ENCODE data around the gene MYH4. TPM values are rescaled to one million over a fixed set of nuclear protein-coding genes. Genes with fewer than 3 reads are reported as not detected.

Gene MYH4
- total RNA-seq, 1 experiment from 2014 or later: not detected

DNA sequence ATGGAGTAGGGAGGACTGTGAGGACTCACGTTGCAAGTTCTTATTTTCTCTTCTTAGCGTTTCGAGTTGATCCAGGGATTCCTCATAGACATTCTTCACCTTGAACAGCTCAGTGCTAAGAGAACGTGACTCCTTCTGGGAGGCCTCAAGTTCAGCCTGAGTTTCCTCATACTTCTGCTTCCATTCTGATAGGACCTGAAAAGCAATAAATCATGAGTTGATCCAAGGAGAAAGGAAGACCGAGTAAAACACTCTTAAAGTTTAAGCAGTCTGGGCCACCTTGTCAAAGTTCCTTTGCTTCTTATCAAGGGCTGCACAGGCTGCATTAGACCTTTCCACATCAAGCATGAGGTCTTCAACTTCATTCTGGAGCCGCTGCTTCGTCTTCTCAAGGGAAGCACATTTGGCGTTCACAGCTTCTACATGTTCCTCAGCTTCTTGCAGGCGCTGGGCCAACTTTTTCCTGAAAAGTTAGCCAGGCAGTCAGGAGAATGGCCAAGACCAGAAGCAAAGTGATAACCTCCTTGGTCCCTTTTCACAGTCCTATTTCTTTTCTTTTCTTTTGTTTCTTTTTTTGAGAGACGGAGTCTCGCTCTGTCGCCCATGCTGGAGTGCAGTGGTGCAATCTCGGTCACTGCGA, 72.7 kb downstream of the MYH4 start:
- Mint-ChIP-seq H3K4me1 (no peaks in the 10 kb centered on the region), H3K9me3 (no peaks in the 10 kb centered on the region), H3K27ac (no peak overlapping the region), H3K36me3 (no peaks in the 10 kb centered on the region), H3K4me3 (no peak overlapping the region), H3K27me3 (ENCODE audit: low read depth) (no peaks in the 10 kb centered on the region; the same call in 1 of the 2 replicates)
- ChIA-PET CTCF (no interaction called here), POLR2A (no interaction called here)
- TF ChIP-seq TEAD1 (CRISPR knock-in tag; IDR thresholded peaks at IDR 0.05): no peak
- no peak for TF ChIP-seq ARID4B (CRISPR knock-in tag; IDR thresholded peaks at IDR 0.05; ENCODE audit: borderline replicate concordance)
- TF ChIP-seq, protein P1, sequence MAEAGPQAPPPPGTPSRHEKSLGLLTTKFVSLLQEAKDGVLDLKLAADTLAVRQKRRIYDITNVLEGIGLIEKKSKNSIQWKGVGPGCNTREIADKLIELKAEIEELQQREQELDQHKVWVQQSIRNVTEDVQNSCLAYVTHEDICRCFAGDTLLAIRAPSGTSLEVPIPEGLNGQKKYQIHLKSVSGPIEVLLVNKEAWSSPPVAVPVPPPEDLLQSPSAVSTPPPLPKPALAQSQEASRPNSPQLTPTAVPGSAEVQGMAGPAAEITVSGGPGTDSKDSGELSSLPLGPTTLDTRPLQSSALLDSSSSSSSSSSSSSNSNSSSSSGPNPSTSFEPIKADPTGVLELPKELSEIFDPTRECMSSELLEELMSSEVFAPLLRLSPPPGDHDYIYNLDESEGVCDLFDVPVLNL (CRISPR knock-in tag; IDR thresholded peaks at IDR 0.05; ENCODE audit: borderline replicate concordance, low read depth): no peak
- no peak for TF ChIP-seq NR3C1 (CRISPR knock-in tag; conservative IDR thresholded peaks at IDR 0.05; ENCODE audit: low read depth)
- no peak for TF ChIP-seq SOX15 (CRISPR knock-in tag; IDR thresholded peaks at IDR 0.05)
- TF ChIP-seq NFATC4 (CRISPR knock-in tag; IDR thresholded peaks at IDR 0.05): no peak
- no peak for TF ChIP-seq NR2C2 (CRISPR knock-in tag; IDR thresholded peaks at IDR 0.05)
- no peak for TF ChIP-seq GABPB1 (CRISPR knock-in tag; IDR thresholded peaks at IDR 0.05)
- TF ChIP-seq, protein P2, sequence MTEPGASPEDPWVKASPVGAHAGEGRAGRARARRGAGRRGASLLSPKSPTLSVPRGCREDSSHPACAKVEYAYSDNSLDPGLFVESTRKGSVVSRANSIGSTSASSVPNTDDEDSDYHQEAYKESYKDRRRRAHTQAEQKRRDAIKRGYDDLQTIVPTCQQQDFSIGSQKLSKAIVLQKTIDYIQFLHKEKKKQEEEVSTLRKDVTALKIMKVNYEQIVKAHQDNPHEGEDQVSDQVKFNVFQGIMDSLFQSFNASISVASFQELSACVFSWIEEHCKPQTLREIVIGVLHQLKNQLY (CRISPR knock-in tag; IDR thresholded peaks at IDR 0.05): no peak
- TF ChIP-seq, protein P3, sequence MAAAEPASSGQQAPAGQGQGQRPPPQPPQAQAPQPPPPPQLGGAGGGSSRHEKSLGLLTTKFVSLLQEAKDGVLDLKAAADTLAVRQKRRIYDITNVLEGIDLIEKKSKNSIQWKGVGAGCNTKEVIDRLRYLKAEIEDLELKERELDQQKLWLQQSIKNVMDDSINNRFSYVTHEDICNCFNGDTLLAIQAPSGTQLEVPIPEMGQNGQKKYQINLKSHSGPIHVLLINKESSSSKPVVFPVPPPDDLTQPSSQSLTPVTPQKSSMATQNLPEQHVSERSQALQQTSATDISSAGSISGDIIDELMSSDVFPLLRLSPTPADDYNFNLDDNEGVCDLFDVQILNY (CRISPR knock-in tag; IDR thresholded peaks at IDR 0.05): no peak
- no peak for TF ChIP-seq ATF1 (CRISPR knock-in tag; IDR thresholded peaks at IDR 0.05)
- no peak for TF ChIP-seq EMX1 (CRISPR knock-in tag; IDR thresholded peaks at IDR 0.05)
- TF ChIP-seq, protein P4, sequence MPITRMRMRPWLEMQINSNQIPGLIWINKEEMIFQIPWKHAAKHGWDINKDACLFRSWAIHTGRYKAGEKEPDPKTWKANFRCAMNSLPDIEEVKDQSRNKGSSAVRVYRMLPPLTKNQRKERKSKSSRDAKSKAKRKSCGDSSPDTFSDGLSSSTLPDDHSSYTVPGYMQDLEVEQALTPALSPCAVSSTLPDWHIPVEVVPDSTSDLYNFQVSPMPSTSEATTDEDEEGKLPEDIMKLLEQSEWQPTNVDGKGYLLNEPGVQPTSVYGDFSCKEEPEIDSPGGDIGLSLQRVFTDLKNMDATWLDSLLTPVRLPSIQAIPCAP (CRISPR knock-in tag; IDR thresholded peaks at IDR 0.05): no peak
- no peak for TF ChIP-seq PRDM15 (CRISPR knock-in tag; IDR thresholded peaks at IDR 0.05)
- TF ChIP-seq, protein P5, sequence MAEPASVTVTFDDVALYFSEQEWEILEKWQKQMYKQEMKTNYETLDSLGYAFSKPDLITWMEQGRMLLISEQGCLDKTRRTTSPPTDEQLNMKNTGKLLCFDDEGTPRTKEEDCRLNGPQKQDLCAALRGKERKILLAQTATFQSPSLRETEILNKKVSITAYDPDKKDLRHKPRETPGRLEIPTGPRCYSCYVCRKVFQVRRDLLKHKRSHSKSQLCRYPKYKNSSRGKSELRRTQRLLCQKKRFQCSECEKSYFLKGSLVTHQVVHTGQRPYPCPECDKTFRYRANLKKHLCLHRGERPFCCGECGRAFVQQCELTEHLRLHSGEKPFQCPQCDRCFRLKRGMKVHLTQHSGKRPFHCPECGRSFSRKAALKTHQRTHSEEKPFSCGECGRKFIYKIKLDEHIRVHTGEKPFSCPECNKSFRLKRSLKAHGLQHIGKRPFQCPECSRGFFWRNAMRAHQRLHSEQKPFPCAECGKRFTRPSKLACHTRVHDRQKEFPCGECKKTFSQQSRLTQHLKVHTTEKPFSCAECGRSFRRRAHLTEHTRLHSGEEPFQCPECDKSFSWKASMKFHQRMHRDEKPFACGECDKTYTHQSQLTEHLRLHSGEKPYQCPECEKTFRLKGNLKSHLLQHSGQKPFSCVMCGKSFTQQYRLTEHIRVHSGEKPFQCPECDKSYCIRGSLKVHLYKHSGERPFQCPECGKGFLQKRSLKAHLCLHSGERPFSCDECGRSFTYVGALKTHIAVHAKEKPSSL (CRISPR knock-in tag; conservative IDR thresholded peaks at IDR 0.05): no peak
- TF ChIP-seq KAT7 (CRISPR knock-in tag; IDR thresholded peaks at IDR 0.05; ENCODE audit: borderline replicate concordance): no peak
- no peak for TF ChIP-seq SMAD3 (CRISPR knock-in tag; IDR thresholded peaks at IDR 0.05; ENCODE audit: borderline replicate concordance)
- no peak for TF ChIP-seq ETV6 (CRISPR knock-in tag; IDR thresholded peaks at IDR 0.05)
- no peak for TF ChIP-seq ERG (CRISPR knock-in tag; IDR thresholded peaks at IDR 0.05)
- TF ChIP-seq ZNF121 (CRISPR knock-in tag; IDR thresholded peaks at IDR 0.05): no peak
- ATAC-seq: no peak
- no peak for DNase-seq (ENCODE audit: low spot score)

Data from WTC11 (cell line).